Measurements from ENCODE around the gene LSM14B.
"Not testable (repeated sequence)": the region's sequence is repeated elsewhere in the genome, so short reads cannot be mapped to it uniquely, and the experiment has no call there.

LSM14B gene

DNA sequence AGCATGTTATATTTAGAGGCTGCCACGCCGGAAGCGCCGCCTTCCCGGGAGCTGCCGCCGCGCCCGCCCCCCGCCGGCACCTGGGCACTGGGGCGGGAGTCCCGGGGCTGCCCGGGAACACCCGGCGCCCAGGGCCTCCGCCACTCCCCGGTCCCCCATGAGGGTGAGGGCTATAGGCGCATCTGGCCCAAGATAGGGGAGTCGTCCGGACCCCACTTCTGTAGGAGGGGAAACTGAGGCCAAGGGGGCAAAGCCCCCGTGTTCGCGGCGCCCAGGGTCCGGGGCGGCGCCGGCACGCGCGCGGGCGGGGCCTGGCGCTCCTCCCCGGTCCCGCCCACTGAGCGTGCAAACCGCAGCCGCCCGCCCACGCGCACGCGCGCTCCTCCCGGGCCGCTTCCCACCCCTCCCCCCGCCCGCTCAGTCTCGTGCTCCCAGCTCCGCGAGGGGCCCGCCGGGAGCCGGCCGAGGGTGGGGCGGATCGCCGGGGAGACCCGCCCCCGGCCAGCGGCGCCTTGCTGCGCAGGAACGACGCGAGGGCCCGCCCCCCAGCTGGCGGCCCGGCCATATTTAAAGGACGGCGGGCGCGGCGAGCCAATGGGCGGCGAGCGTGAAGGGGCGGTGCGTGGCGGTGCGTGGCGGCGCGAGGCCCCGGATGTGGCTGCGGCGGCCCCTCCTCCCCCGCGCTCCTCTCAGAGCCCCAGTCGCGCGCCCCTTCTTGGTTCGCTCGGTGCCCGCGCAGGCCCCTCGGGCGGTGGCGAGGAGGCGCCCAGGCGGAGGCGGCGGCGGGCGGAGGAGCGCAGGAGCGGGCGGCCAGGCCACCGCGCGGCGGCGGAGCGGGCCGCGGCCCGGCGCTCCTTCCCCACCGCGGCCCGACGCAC, at the start of gene LSM14B:
TSS of gene LSM14B (plus strand) at position 700 of the 878 bp plus-strand sequence. CDS start 192 bp downstream, outside the sequence.
- peaks cover 27% of the 10 kb centered on the region for H3K4me1 Mint-ChIP-seq (ENCODE audit: low read depth)
- H3K9me3 Mint-ChIP-seq: no peaks in the 10 kb centered on the region
- peaks cover 11% of the 10 kb centered on the region for H3K36me3 Mint-ChIP-seq (ENCODE audit: low read depth)
- H3K27me3 Mint-ChIP-seq (ENCODE audit: low read depth): no peaks in the 10 kb centered on the region
- peak within 1 kb of the TSS; percentile 82 for H3K27ac Mint-ChIP-seq
- H3K4me3 Mint-ChIP-seq: peak within 1 kb of the TSS; percentile 85

DNA sequence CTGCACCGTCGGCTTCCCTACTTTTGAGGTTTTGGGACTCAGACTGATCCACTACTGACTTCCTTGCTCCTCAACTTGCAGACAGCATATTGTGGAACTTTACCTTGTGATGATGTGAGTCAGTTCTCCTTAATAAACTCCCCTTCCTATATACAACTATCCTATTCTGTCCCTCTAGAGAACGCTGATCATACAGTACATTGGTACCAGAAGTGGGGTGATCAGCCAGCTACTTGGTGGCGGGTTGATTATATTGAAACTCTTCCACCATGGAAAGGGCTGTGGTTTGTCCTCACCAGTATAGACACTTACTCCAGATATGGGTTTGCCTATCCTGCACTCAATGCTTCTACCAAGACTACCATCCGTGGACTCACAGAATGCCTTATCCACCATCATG, 49.0 kb upstream of the LSM14B start:
- no peaks in the 10 kb centered on the region for H3K4me1 Mint-ChIP-seq (ENCODE audit: low read depth)
- no peak overlapping the region for H3K27ac Mint-ChIP-seq
- H3K9me3 Mint-ChIP-seq: peaks cover 45% of the 10 kb centered on the region
- H3K27me3 Mint-ChIP-seq (ENCODE audit: low read depth): no peaks in the 10 kb centered on the region
- no peak overlapping the region for H3K4me3 Mint-ChIP-seq
- peaks cover 5% of the 10 kb centered on the region for H3K36me3 Mint-ChIP-seq (ENCODE audit: low read depth)

DNA sequence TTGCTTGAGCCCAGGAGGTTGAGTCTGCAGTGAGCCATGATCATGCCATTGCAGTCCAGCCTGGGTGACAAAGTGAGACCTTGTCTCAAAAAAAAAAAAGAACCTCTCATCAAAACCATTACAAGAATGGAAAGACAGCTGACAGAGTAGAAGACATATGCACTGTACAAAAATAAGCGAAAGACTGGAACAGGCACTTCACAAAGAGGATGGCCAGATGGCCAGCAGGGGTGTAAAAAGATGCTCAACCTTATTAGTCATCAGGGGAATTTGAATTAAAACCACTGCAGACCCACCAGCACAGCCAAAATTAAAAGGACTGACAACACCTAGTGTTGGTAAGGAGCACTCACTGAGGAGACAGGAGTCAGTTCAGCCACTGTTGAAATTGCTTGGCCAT, 43.1 kb upstream of the LSM14B start:
- H3K4me1 Mint-ChIP-seq (ENCODE audit: low read depth): no peaks in the 10 kb centered on the region
- no peak overlapping the region for H3K27ac Mint-ChIP-seq
- no peaks in the 10 kb centered on the region for H3K27me3 Mint-ChIP-seq (ENCODE audit: low read depth)

GRCh38 chr20:62080249-62080990, 41.9 kb upstream of the LSM14B start:
- Mint-ChIP-seq H3K4me3 (no peak overlapping the region), H3K27ac (no peak overlapping the region), H3K36me3 (ENCODE audit: low read depth) (no peaks in the 10 kb centered on the region), H3K4me1 (ENCODE audit: low read depth) (no peaks in the 10 kb centered on the region), H3K27me3 (ENCODE audit: low read depth) (no peaks in the 10 kb centered on the region), H3K9me3 (peaks cover 27% of the 10 kb centered on the region)

More for the DNA sequence above, 43.1 kb upstream of the LSM14B start:
- Mint-ChIP-seq H3K9me3 (peaks cover 28% of the 10 kb centered on the region), H3K4me3 (no peak overlapping the region), H3K36me3 (ENCODE audit: low read depth) (no peaks in the 10 kb centered on the region)

- Mint-ChIP-seq H3K4me3 (no peak overlapping the region), H3K9me3 (peaks cover 12% of the 10 kb centered on the region), H3K27ac (no peak overlapping the region), H3K4me1 (ENCODE audit: low read depth) (no peaks in the 10 kb centered on the region), H3K27me3 (ENCODE audit: low read depth) (no peaks in the 10 kb centered on the region), H3K36me3 (ENCODE audit: low read depth) (no peaks in the 10 kb centered on the region)
Observed at GRCh38 chr20:62083312-62083711, 39.0 kb upstream of the LSM14B start.

- H3K9me3 Mint-ChIP-seq: peaks cover 12% of the 10 kb centered on the region
- not testable (repeated sequence) for H3K27me3 Mint-ChIP-seq (ENCODE audit: low read depth); H3K4me1 Mint-ChIP-seq (ENCODE audit: low read depth); H3K36me3 Mint-ChIP-seq (ENCODE audit: low read depth); H3K4me3 Mint-ChIP-seq; H3K27ac Mint-ChIP-seq
Observed at GRCh38 chr20:62084224-62084623, 38.1 kb upstream of the LSM14B start.

- Mint-ChIP-seq H3K36me3 (ENCODE audit: low read depth) (no peaks in the 10 kb centered on the region), H3K4me3 (no peak overlapping the region), H3K27me3 (ENCODE audit: low read depth) (no peaks in the 10 kb centered on the region), H3K4me1 (ENCODE audit: low read depth) (no peaks in the 10 kb centered on the region), H3K9me3 (peaks cover 12% of the 10 kb centered on the region), H3K27ac (no peak overlapping the region)
Observed at GRCh38 chr20:62085206-62085605, 37.1 kb upstream of the LSM14B start.

- Mint-ChIP-seq H3K9me3 (peaks cover 13% of the 10 kb centered on the region), H3K4me1 (ENCODE audit: low read depth) (no peaks in the 10 kb centered on the region), H3K27me3 (ENCODE audit: low read depth) (no peaks in the 10 kb centered on the region), H3K36me3 (ENCODE audit: low read depth) (no peaks in the 10 kb centered on the region), H3K27ac (no peak overlapping the region), H3K4me3 (no peak overlapping the region)
Observed at GRCh38 chr20:62087227-62087626, 35.0 kb upstream of the LSM14B start.

DNA sequence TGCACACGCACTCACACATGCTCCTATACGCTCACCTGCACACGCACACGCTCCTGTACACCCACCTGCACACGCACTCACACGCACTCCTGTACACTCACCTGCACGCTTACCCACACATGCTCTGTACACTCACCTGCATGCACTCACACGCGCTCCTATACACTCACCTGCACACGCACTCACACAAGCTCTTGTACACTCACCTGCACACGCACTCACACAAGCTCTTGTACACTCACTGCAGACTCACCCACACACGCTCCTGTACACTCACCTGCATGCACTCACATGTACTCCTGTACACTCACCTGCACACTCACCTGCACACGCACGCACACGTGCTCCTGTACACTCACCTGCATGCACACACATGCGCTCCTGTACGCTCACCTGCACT, 34.6 kb upstream of the LSM14B start:
- peaks cover 15% of the 10 kb centered on the region for H3K9me3 Mint-ChIP-seq
- H3K27ac Mint-ChIP-seq: no peak overlapping the region
- no peaks in the 10 kb centered on the region for H3K36me3 Mint-ChIP-seq (ENCODE audit: low read depth)
- no peak overlapping the region for H3K4me3 Mint-ChIP-seq
- H3K27me3 Mint-ChIP-seq (ENCODE audit: low read depth): no peaks in the 10 kb centered on the region
- H3K4me1 Mint-ChIP-seq (ENCODE audit: low read depth): no peaks in the 10 kb centered on the region

GRCh38 chr20:62088258-62089127, 33.8 kb upstream of the LSM14B start:
- H3K27me3 Mint-ChIP-seq (ENCODE audit: low read depth): no peaks in the 10 kb centered on the region
- H3K4me1 Mint-ChIP-seq (ENCODE audit: low read depth): no peaks in the 10 kb centered on the region
- H3K27ac Mint-ChIP-seq: no peak overlapping the region
- H3K9me3 Mint-ChIP-seq: peaks cover 17% of the 10 kb centered on the region
- H3K36me3 Mint-ChIP-seq (ENCODE audit: low read depth): no peaks in the 10 kb centered on the region
- H3K4me3 Mint-ChIP-seq: no peak overlapping the region

- Mint-ChIP-seq H3K4me3 (no peak overlapping the region), H3K36me3 (ENCODE audit: low read depth) (no peaks in the 10 kb centered on the region), H3K27me3 (ENCODE audit: low read depth) (no peaks in the 10 kb centered on the region), H3K27ac (no peak overlapping the region), H3K4me1 (ENCODE audit: low read depth) (no peaks in the 10 kb centered on the region), H3K9me3 (peaks cover 17% of the 10 kb centered on the region)
Observed at GRCh38 chr20:62089393-62089792, 32.9 kb upstream of the LSM14B start.

DNA sequence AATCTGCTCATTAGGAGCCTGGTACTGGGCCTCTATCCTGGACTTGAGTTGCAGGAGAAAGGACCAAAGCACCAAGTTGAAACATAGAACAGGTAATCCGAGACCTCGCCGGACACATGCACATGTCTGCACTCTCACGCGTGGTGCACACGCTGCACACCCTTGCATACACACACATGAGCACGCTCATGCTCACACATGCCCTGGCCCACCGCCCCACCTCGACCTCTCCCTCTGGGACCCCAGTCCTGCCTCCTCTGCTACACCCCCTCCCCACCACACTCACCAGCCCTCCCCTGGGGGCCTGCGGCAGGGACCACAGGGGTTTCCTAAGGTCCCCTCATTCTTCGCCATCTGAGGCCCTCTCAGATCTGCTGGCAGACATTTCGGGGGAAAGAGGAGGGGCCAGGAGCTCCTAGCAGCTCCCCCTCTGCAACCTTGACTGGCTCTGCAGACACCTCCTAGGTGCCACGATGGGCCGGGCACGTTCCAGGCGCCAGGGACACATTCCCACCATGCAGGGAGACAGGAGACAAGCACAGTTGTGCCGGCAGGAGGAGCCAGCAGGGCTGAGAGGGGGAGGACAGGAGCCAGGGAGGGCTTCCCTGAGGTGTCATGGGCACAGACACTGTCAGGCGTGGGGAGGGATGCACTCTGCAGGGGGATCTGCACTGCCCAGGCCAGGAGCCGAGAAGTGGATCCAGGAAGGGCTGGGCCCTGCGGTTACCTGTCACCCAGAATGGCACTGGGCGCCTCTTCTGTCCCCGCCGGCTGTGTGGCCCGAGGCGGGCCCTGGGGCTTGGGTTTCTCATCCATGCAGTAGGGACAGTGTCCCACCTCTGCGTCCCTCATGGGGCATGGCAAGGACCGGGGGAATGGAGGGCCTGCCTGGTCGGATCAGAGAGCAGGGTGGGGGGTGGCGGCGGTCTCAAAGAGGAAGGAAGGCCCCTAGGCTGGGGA, 25.6 kb upstream of the LSM14B start:
- no peak overlapping the region for H3K27ac Mint-ChIP-seq
- H3K27me3 Mint-ChIP-seq (ENCODE audit: low read depth): no peaks in the 10 kb centered on the region
- H3K4me1 Mint-ChIP-seq (ENCODE audit: low read depth): no peaks in the 10 kb centered on the region
- H3K36me3 Mint-ChIP-seq (ENCODE audit: low read depth): no peaks in the 10 kb centered on the region
- H3K4me3 Mint-ChIP-seq: no peak overlapping the region
- peaks cover 30% of the 10 kb centered on the region for H3K9me3 Mint-ChIP-seq

DNA sequence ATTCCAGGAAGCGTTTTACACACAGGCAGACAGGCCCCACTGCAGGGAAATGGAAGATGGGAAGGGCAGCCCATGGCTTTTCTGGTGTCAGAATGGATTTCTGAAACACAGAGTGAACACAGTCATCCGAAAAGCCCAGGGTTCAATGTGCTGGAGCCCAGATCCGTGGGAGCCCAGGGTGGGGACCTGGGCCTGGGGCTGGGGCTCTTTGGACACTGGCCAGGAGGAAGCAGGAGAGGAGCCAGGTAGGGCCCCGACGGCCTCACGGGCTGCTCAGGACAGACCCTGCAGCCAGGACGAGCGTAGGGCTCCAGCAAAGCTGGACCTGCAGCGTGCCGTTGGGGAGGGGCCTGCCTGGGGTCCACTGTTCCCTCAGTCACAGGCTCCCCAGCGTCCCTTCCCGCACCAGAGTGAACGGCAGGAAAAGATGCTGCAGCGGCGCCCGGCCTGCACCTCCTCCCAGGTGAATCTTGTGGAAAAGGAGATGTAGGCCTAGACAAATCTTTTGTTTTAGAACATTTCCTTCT, 24.3 kb upstream of the LSM14B start:
- H3K4me3 Mint-ChIP-seq: no peak overlapping the region
- no peak overlapping the region for H3K27ac Mint-ChIP-seq
- H3K36me3 Mint-ChIP-seq (ENCODE audit: low read depth): no peaks in the 10 kb centered on the region
- peaks cover 26% of the 10 kb centered on the region for H3K9me3 Mint-ChIP-seq
- no peaks in the 10 kb centered on the region for H3K27me3 Mint-ChIP-seq (ENCODE audit: low read depth)
- no peaks in the 10 kb centered on the region for H3K4me1 Mint-ChIP-seq (ENCODE audit: low read depth)
